ENCODE data around the gene AP3B1.

AP3B1 gene

GRCh38 chr5:78308703-78309102, 14.2 kb upstream of the AP3B1 start:
- Histone ChIP-seq H3K27me3 (ENCODE audit: insufficient read depth, low read length, poor library complexity) (no peaks in the 10 kb centered on the region), H2AFZ (ENCODE audit: low read depth, low read length) (no peak overlapping the region), H3K79me2 (ENCODE audit: insufficient read depth, low read length) (no peaks in the 10 kb centered on the region), H3K4me3 (ENCODE audit: low read depth in 1 of 2, low read length in 2 of 2) (no peak overlapping the region), H3K9me3 (ENCODE audit: insufficient read depth, low read length, severe bottlenecking) (no peaks in the 10 kb centered on the region), H3K4me1 (ENCODE audit: insufficient read depth, low read length) (no peaks in the 10 kb centered on the region), H3K36me3 (ENCODE audit: insufficient read depth, low read length) (no peaks in the 10 kb centered on the region), H3K4me2 (ENCODE audit: insufficient read depth, low read length) (no peak overlapping the region), H4K20me1 (ENCODE audit: insufficient read depth, low read length) (no peaks in the 10 kb centered on the region), H3K9ac (ENCODE audit: low read depth, low read length) (no peak overlapping the region), H3K27ac (ENCODE audit: low read length) (no peak overlapping the region)
- DNase-seq (no peak), ATAC-seq (ENCODE audit: insufficient read depth, low read depth) (no peak)
- TF ChIP-seq CTCF (IDR thresholded peaks at IDR 0.05; ENCODE audit: borderline replicate concordance, extremely low read depth, low read length, poor library complexity, severe bottlenecking) (no peak), EZH2 (IDR thresholded peaks at IDR 0.05; ENCODE audit: borderline replicate concordance, low read depth, low read length, severe bottlenecking) (no peak)

- no peak overlapping the region for H2AFZ ChIP-seq (ENCODE audit: low read depth, low read length)
- H3K4me2 ChIP-seq (ENCODE audit: insufficient read depth, low read length): no peak overlapping the region
- no peaks in the 10 kb centered on the region for H3K9me3 ChIP-seq (ENCODE audit: insufficient read depth, low read length, severe bottlenecking)
- H3K27ac ChIP-seq (ENCODE audit: low read length): no peak overlapping the region
- H3K4me3 ChIP-seq (ENCODE audit: low read depth in 1 of 2, low read length in 2 of 2): no peak overlapping the region
- no peak overlapping the region for H3K9ac ChIP-seq (ENCODE audit: low read depth, low read length)
- H3K79me2 ChIP-seq (ENCODE audit: insufficient read depth, low read length): no peaks in the 10 kb centered on the region
- DNase-seq (no peak), ATAC-seq (ENCODE audit: insufficient read depth, low read depth) (no peak)
- H3K36me3 ChIP-seq (ENCODE audit: insufficient read depth, low read length): no peaks in the 10 kb centered on the region
- TF ChIP-seq EZH2 (IDR thresholded peaks at IDR 0.05; ENCODE audit: borderline replicate concordance, low read depth, low read length, severe bottlenecking) (no peak), CTCF (IDR thresholded peaks at IDR 0.05; ENCODE audit: borderline replicate concordance, extremely low read depth, low read length, poor library complexity, severe bottlenecking) (peak; percentile 54)
- peaks cover 3% of the 10 kb centered on the region for H3K27me3 ChIP-seq (ENCODE audit: insufficient read depth, low read length, poor library complexity)
- peaks cover 5% of the 10 kb centered on the region for H3K4me1 ChIP-seq (ENCODE audit: insufficient read depth, low read length)
- no peaks in the 10 kb centered on the region for H4K20me1 ChIP-seq (ENCODE audit: insufficient read depth, low read length)
These were observed 6.1 kb upstream of the AP3B1 start for GRCh38 chr5:78300464-78301045.

- ATAC-seq (ENCODE audit: insufficient read depth, low read depth): peak; percentile 32
- Histone ChIP-seq H3K4me2 (ENCODE audit: insufficient read depth, low read length) (peak overlapping the region; percentile 99), H3K27ac (ENCODE audit: low read length) (peak overlapping the region; percentile 86), H3K4me3 (ENCODE audit: low read depth in 1 of 2, low read length in 2 of 2) (peak overlapping the region; percentile 80 to 83), H3K9ac (ENCODE audit: low read depth, low read length) (peak overlapping the region; percentile 86), H3K27me3 (ENCODE audit: insufficient read depth, low read length, poor library complexity) (peaks cover 4% of the 10 kb centered on the region), H2AFZ (ENCODE audit: low read depth, low read length) (peak overlapping the region; percentile 96), H3K36me3 (ENCODE audit: insufficient read depth, low read length) (no peaks in the 10 kb centered on the region), H4K20me1 (ENCODE audit: insufficient read depth, low read length) (no peaks in the 10 kb centered on the region), H3K4me1 (ENCODE audit: insufficient read depth, low read length) (peaks cover 27% of the 10 kb centered on the region), H3K79me2 (ENCODE audit: insufficient read depth, low read length) (peaks cover 40% of the 10 kb centered on the region), H3K9me3 (ENCODE audit: insufficient read depth, low read length, severe bottlenecking) (no peaks in the 10 kb centered on the region)
- peak; percentile 32 for TF ChIP-seq EZH2 (IDR thresholded peaks at IDR 0.05; ENCODE audit: borderline replicate concordance, low read depth, low read length, severe bottlenecking)
- TF ChIP-seq CTCF (IDR thresholded peaks at IDR 0.05; ENCODE audit: borderline replicate concordance, extremely low read depth, low read length, poor library complexity, severe bottlenecking): peak; percentile 48
- DNase-seq: peak; percentile 36
These were observed 800 bp upstream of the AP3B1 start for GRCh38 chr5:78295035-78295961.
